GM12878 (cell line): ENCODE measurements around the gene ARID1A.

ENCODE experiments used
- CBFB ChIP-seq: IDR thresholded peaks from 2 replicates; pipeline ENCODE4 v1.6.1; 2016; ENCODE audit warnings: antibody characterized with exemption, low read depth
- CEBPB ChIP-seq, 2 experiments: fragments of 150-350 bp in 1 of 2; IDR thresholded peaks; 2 replicates each; pipeline ENCODE4 v1.6.1; 2012 to 2014; ENCODE audit warnings: low read depth in 2 of 2, low read length in 2 of 2, borderline replicate concordance in 1 of 2, inconsistent platforms in 1 of 2
- CEBPZ ChIP-seq: fragments of 150-350 bp; IDR thresholded peaks from 2 replicates; pipeline ENCODE4 v1.6.1; 2016; ENCODE audit warnings: low read depth, low read length
- CREM ChIP-seq: IDR thresholded peaks from 2 replicates; pipeline ENCODE4 v1.6.1; 2014; ENCODE audit warnings: antibody characterized with exemption, low read depth
- CTCF ChIP-seq, 3 experiments: IDR thresholded peaks in 2 of 3; conservative IDR thresholded peaks in 1 of 3; 2 replicates each; pipeline ENCODE4 v1.5.1; 2011; ENCODE audit warnings: low read depth in 3 of 3, low read length in 3 of 3, mild to moderate bottlenecking in 3 of 3, control low read depth in 2 of 3, moderate library complexity in 2 of 3, inconsistent platforms in 1 of 3, mixed read lengths in 1 of 3; ENCODE audit not compliant: control insufficient read depth in 2 of 3, insufficient read depth in 1 of 3; ENCODE audit errors: extremely low read depth in 1 of 3
- EED ChIP-seq: sonication (generic); IDR thresholded peaks from 2 replicates; pipeline ENCODE4 v1.6.1; 2016; ENCODE audit warnings: antibody characterized with exemption, low read depth
- EZH2 ChIP-seq: IDR thresholded peaks from 2 replicates; pipeline ENCODE4 v1.6.1; 2012; ENCODE audit warnings: low read depth, mild to moderate bottlenecking, control low read depth, inconsistent platforms, low read length, borderline replicate concordance; ENCODE audit not compliant: control insufficient read depth
- GABPA ChIP-seq: IDR thresholded peaks from 2 replicates; pipeline ENCODE4 v1.6.1; 2014; ENCODE audit warnings: antibody characterized with exemption, low read depth, mild to moderate bottlenecking, inconsistent platforms
- KDM1A ChIP-seq: fragments of 200-600 bp; sonication (generic); IDR thresholded peaks from 2 replicates; pipeline ENCODE4 v1.6.1; 2016; ENCODE audit warnings: borderline replicate concordance
- MYC ChIP-seq: IDR thresholded peaks from 2 replicates; pipeline ENCODE4 v1.6.1; 2011; ENCODE audit warnings: mild to moderate bottlenecking, low read length, moderate library complexity, inconsistent platforms; ENCODE audit not compliant: insufficient read depth, insufficient replicate concordance, insufficient read length, severe bottlenecking
- POLR2A ChIP-seq: IDR thresholded peaks from 2 replicates; pipeline ENCODE4 v1.6.1; 2011; ENCODE audit warnings: low read depth, mild to moderate bottlenecking, low read length
- SPI1 ChIP-seq: IDR thresholded peaks from 2 replicates; pipeline ENCODE4 v1.6.1; 2011; ENCODE audit warnings: low read depth, mild to moderate bottlenecking, low read length, moderate library complexity, borderline replicate concordance; ENCODE audit not compliant: insufficient read depth
- ZNF384 ChIP-seq: IDR thresholded peaks from 2 replicates; pipeline ENCODE4 v1.6.1; 2012; ENCODE audit warnings: low read depth, mild to moderate bottlenecking, low read length, improper control_type of control experiment, borderline replicate concordance

- TF ChIP-seq MYC (no peak), ZNF384 (no peak), CEBPZ (no peak), CTCF (IDR thresholded peaks at IDR 0.05 in 2 of 3, conservative IDR thresholded peaks at IDR 0.05 in 1 of 3; ENCODE audit: control insufficient read depth in 2 of 3, extremely low read depth in 1 of 3, insufficient read depth in 1 of 3, low read depth in 3 of 3, low read length in 3 of 3) (no peak), GABPA (no peak), SPI1 (no peak), CEBPB (IDR thresholded peaks at IDR 0.05; ENCODE audit: borderline replicate concordance in 1 of 2, low read depth in 2 of 2, low read length in 2 of 2) (no peak), CBFB (no peak), CREM (no peak), POLR2A (no peak), EZH2 (no peak), KDM1A (no peak), EED (no peak)
Measured at GRCh38 chr1:26761217-26761616, 65.4 kb downstream of the ARID1A start.
